Hippocampal formation (tissue), 2 donors: ENCODE results near the gene NEK2.
A peak's percentile ranks its signal among the peaks of the same experiment; 100 is the strongest.
"Not testable (repeated sequence)": the region's sequence is repeated elsewhere in the genome, so short reads cannot be mapped to it uniquely, and the experiment has no call there.

Source experiments
- DNase-seq, 2 donors: peaks; one replicate each; lab custom pipeline; 2025; lab: John Stamatoyannopoulos, UW

Gene NEK2

DNA sequence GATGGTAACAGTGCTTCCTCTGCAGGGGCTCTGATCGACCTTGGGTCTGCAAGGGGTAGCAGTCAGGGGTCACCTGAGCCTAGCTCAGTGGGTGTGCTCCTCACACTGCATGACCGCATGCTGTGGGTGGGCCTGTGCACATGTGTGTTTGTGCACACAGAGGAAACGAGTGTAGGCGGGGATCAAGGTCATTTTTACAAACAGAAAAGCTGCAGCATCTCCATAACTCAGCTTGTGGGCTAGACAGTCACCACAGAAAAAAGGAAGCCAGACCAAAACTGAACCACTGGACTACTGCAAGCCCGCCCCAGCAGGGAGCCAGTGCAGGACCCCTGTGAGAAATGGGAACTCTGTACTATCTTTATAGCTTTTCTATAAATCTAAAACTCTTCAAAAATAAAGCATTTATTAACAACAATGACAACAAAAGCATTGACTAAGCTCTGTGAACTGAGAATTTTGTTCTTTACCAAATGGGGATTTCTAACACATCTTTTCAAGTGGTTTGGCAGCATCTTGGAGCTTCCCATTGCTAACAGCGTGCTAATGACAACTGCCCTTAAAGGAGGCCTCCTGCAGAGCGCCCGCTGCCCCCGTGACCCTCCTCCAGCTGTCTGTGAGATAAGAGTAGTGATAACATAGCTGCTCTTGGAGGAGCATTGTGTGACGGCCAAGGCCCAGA, 19.9 kb upstream of the NEK2 start:
- DNase-seq: no peak

GRCh38 chr1:211693911-211694310, 18.5 kb upstream of the NEK2 start:
- not testable (repeated sequence) for DNase-seq

DNA sequence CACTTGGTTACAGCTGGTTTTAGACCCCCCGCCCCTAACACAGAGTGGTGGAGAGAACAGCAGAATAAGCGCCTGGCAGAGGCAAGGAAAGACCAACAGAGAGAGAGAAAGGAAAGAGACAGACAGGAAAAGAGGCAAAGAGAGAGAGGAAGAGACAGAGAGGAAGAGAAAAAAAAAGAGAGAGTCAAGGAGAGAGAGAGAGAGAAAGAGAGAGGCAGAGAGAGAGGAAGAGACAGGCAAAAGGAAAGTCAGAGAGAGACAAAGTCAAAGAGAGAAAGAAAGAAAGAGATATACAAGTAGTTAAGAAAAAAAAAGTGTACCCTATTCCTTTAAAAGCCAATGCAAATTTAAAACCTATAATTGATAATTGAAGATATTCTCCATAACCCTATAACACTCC, 13.0 kb upstream of the NEK2 start:
- DNase-seq: no peak

DNA sequence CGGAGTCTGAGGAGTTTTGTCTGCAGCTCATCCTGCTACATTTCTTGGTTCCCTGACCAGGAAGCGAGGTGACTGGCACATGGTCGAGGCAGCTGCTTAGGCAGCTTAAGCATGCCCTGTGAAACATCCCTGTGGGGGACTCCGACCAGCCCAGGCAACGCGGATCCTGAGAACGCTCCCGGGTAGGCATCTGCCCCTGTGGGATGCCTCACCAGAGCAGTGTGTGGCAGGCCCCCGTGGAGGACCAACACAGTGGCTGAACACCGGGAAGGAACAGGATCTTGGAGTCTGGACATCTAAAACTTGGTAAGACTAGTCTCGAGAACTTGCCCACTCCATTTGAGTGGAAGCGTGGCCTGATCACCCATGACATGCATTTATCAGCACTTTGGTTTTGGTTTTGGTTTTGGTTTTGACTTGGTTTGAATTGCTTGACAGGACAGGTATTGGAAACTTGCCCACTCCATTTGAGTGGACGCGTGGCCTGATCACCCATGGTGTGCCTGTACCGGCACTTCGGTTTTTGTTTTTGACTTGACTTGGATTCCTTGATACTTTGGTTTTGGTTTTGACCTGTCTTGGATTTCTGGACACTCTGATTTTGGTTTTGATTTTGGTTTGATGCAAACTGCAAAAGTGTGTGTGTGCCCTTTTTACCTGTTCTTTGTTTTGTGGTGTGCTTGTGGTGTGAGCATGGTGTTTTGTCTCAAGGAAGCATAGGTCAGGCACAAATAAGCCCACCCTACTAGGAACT, 12.2 kb upstream of the NEK2 start:
- DNase-seq: no peak

DNA sequence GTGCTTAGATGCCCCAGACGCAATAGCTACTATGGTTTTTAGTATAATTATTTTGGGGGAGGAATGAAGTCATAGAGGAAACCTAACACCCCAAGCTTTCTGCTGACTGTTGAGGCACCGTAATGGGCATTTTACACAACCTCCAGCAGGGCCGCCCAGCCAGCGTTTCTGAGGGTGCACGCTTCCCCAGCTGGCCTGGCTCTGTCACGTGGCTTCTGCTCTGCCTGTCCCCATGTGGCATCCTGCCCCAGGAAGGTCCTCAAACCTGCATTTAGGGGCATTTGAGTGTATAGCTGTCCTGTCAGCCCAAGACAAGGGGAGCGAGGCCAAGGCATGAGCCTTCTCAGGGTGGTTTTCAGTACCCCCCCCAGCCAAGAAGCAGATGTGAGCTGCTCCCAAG, 10.4 kb upstream of the NEK2 start:
- DNase-seq: no peak

DNA sequence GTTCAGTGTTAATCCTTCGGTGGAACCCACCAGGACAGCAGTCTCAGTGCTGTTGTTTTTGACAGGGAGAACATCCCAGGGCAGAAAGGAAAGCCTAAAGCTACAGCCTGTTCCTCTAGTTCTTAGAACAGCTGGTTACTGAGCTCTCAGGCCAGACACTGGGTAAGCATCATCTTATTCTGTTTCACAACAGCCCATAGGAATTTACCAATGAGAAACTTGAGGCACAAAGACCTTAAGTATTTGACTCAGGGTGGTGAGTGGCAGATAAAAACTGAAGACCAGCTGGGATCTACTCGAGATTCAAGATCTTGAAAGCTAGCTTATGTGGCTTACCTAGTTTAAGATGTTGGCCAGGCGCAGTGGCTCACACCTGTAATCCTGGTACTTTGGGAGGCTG, 9.4 kb upstream of the NEK2 start:
- DNase-seq: no peak

DNA sequence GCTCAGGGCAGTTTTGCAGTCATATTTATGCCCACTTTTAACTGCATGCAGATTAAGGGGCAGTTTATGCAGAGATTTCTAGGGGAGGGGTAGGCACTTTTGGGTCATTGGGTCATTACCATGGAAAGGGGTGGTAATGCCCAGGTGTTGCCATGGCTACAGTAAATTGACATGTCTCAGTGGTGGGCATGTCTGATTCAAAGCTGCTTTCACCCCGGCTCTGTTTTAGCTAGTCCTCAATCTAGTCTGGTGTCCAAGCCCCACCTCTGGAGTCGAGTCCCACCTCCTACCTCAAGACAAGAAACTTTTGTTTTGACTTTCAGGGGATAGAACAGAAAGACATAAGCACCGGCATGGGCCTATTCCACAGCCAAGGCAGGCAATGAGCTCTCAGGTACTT, 8.9 kb upstream of the NEK2 start:
- DNase-seq: no peak

GRCh38 chr1:211683396-211684297, 8.2 kb upstream of the NEK2 start:
- DNase-seq: no peak

DNA sequence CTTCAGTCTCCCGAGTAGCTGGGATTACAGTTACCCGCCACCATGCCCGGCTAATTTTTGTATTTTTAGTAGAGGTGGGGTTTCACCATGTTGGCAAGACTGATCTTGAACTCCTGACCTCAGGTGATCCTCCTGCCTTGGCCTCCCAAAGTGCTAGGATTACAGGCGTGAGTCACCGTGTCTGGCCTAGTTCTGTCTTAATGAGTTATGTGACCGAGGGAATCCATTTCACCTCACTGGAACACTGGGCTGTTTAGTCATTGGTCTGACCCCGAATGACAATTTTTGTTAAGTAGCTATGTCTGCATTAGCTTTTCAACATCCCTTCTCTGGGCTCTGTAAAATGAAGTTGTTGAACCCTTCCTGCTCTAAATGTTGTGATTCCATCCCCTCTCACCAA, 6.8 kb upstream of the NEK2 start:
- not testable (repeated sequence) for DNase-seq

DNA sequence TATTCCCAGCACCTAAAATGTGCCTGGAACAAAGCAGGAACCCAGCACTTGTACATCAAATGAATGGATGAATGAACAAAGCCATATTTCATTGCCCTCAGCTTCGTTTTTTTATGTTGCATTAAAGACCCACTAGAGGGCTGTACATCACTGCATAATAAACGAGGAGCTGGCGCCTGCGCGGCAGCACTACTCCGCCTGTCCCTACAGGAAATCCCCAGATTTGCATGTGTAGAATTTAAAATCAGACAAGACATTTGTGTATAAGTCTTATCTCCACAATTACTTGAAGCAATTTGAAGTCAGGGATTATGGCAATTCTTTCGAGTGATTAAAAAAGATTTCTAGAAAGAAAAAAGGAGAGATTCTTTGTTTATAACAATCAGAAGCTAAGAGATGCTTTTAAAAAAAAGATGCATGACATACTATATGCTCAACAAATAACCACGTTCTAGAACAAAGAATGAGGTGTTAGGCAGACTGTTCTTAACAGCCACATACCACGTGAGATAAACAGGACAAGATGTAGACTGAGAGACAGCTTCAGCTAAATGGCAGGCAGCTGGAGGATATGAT, 5.4 kb upstream of the NEK2 start:
- peak; percentile 64 to 89 for DNase-seq

DNA sequence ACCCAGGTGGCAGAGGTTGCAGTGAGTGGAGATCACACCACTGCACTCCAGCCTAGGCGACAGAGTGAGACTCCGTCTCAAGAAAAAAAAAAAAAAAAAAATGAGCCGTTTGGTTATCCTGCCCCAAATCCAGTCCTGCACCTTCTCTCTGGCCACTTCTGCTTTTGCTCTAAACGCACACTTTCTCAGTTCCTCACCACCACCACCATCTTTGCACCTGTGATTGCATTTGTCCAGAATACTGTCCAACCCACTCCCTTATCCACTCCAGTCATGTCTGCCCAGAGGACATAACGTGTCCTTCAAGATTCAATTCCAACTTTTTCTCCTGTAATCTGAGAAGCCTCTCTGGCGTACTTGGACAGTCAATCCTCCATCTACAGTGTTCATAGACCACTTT, 2.2 kb upstream of the NEK2 start:
- DNase-seq: no peak

DNA sequence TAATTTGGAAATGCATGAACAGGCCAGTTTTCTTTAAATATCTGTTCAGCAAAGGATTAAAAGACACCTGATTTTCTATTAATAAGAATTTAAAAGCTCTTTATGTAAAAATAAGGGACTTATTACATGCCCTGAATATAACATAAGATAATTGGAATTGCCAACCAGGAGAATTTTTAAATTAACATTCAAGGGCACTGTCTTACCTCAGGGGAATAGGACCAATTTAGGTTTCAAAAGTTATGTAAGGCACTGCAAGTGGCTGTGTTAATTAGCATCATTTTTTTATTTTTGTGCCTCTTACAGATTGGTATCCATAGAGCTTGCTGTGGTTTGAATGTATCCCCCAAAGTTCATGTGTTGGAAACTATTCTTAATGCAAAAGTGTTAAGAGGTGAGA, 1.3 kb upstream of the NEK2 start:
- no peak for DNase-seq

- DNase-seq: no peak
Measured at GRCh38 chr1:211676106-211676583, 724 bp upstream of the NEK2 start.

DNA sequence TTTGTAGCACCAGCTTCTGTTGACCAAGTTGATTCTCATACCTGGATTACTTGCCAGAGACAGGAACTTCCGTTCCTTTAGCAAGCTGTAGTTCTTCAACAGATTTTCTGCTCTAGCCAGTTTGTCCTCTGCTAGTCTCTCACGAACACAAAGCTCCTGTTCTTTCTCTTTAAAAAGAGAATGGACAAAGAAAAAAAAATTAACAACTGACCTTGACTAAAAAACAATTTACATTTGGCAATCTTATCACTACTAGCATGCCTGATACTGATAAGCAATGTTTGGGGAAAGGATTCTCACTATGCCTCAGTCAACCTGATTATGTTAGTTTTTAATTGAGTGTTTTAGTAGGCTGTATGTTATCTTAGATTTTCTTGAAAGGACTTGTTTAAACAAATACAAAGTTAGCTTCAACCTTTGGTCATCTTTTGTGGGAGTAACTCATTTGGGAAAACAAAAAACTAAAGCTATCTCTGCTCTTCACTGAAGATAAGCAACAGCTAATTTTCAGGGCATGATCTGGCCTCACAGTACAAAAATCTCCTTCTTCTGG, 8.3 kb downstream of the NEK2 start:
- no peak for DNase-seq

DNA sequence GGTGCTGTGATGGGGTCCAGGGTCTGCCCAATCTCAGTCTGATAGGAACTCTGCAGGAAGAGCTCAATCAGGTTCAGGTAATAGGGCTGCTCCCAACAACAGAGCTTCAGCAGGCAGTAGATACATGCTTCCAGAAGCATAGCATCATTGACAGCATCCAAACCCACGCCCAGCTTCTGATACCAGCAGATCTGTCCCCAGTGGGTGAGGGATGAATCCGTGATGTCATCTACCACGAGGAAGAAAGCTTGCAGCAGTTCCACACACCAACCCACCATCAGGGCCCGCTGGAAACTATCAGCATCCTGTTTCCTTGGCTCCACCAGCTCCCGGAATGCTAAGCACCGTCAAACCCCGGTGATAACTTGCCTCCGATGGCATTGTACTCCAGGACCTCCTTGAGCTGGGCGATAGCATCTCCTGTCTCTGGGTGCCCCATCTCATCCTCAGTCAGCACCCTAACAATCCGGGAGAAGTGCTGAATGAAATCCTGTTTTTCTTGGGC, 14.7 kb downstream of the NEK2 start:
- no peak for DNase-seq

- no peak for DNase-seq
Measured at GRCh38 chr1:211656728-211657127, 18.7 kb downstream of the NEK2 start.

DNA sequence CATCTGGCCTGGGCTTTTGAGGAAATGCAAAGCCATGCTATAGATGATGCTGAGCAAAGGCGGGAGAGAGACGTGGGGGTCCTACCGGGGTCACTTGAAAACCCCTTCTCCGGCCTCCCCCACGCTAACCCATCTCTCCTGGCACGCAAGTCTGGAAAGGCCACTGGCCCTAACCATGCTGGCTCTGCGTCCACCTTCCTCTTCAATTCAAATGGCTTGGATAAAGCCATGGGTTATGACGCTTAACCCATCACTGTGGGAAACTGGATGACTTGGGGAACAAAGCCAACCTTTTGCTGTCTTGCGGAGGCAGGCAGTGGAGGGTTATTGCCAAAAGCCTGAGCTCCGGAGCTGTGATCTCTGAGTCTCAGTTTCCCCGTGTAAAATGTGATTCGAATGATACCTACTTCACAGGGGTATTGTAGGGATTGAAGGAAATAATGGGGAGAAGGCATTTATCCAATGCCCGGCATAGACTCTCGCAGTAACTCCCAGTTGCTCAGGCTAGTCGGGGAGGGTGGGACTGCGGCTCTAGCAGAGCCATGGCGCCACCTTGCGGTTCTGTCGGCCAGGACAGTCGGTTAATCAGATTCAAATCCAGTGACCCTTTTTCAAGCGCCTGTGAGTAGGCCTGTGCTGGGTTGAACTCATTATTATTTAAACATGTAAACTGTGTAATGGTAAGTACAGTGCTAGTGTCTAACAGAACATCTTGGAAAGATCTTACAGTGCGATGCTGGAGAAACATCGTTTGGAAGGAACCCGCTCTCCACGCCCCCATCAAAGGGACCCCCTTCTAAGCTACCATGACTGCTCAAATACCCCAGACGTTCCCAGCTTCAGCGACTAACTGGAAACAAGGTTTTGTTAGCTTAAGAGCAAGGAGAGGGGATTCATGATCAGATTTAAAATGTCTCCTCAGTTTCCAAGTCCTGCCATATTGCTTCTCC, 20.3 kb downstream of the NEK2 start:
- DNase-seq: peak; percentile 77 to 83

- DNase-seq: no peak
Measured at GRCh38 chr1:211653959-211654496, 21.4 kb downstream of the NEK2 start.

DNA sequence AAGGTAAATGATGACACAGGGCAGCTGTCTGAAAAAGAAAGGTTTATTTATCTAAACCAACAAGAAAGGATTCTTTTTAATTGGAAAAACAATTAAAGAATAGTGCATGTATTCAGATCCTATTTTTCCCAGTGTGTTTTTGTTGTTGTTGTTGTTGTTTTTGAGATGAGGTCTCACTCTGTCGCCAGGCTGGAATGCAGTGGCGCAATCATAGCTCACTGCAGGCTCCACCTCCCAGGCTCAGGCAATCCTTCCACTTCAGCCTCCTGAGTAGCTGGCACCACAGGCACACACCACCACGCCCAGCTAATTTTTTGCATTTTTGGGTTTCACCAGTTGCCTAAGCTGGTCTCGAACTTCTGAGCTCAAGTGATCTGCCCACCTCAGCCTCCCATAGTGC, 22.1 kb downstream of the NEK2 start:
- DNase-seq: no peak

- no peak for DNase-seq
Measured at GRCh38 chr1:211652371-211652770, 23.1 kb downstream of the NEK2 start.
